ENCODE measurements around the gene STOX1.
"Not testable (repeated sequence)": the region's sequence is repeated elsewhere in the genome, so short reads cannot be mapped to it uniquely, and the experiment has no call there.

Gene STOX1

DNA sequence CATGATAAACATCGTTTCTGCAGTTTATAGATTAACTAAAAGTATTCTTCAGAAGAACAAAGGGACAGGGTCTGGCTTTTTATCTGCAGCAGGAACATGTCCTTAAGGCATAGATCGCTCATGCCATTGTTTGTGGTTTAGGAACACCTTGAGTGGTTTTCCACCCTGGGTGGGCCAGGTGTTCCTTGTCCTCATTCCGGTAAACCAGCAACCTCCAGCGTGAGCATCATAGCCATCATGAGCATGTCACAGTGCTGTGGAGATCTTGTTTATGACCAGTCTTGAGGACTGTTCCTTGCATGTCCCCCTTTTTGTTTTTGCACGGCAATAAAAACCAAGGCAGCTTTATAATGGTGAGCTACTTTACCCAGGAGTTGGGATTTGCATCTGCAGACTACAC is 33.9 kb downstream of the STOX1 start:
- Histone ChIP-seq H3K4me1 (ENCODE audit: control insufficient read depth in 1 of 2, insufficient read depth in 1 of 2, low read depth in 1 of 2, low read length in 1 of 2) (no peaks in the 10 kb centered on the region), H3K36me3 (no peaks in the 10 kb centered on the region), H3K4me3 (ENCODE audit: low read depth in 1 of 2, low read length in 1 of 2) (no peak overlapping the region), H3K27me3 (no peaks in the 10 kb centered on the region), H3K9me3 (peaks cover 6% of the 10 kb centered on the region), H3K27ac (no peak overlapping the region)
- TF ChIP-seq, protein P1, sequence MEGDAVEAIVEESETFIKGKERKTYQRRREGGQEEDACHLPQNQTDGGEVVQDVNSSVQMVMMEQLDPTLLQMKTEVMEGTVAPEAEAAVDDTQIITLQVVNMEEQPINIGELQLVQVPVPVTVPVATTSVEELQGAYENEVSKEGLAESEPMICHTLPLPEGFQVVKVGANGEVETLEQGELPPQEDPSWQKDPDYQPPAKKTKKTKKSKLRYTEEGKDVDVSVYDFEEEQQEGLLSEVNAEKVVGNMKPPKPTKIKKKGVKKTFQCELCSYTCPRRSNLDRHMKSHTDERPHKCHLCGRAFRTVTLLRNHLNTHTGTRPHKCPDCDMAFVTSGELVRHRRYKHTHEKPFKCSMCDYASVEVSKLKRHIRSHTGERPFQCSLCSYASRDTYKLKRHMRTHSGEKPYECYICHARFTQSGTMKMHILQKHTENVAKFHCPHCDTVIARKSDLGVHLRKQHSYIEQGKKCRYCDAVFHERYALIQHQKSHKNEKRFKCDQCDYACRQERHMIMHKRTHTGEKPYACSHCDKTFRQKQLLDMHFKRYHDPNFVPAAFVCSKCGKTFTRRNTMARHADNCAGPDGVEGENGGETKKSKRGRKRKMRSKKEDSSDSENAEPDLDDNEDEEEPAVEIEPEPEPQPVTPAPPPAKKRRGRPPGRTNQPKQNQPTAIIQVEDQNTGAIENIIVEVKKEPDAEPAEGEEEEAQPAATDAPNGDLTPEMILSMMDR (IDR thresholded peaks at IDR 0.05), result no peak

DNA sequence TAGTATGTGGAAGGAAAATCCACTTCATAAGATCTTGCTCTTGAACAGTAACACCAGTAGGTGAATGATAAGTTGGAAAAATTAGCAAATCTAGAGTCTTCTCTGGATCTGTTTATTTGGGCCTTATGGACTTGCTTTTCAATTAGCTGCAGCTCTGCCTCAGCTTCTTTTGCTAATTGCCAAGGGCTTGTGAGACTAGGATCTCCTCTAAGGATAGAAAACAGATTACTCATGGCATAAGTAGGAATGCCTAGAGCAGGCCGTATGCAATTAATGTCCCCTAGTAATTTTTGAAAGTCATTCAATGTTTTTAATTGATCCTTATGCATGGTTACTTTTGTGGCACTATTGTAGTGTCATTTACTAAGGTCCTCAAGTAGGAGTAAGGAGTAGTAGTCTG is 37.3 kb downstream of the STOX1 start:
- H3K4me3 ChIP-seq (ENCODE audit: low read depth in 1 of 2, low read length in 1 of 2), result no peak overlapping the region
- H3K9me3 ChIP-seq, result peaks cover 6% of the 10 kb centered on the region
- H3K4me1 ChIP-seq (ENCODE audit: control insufficient read depth in 1 of 2, insufficient read depth in 1 of 2, low read depth in 1 of 2, low read length in 1 of 2), result no peaks in the 10 kb centered on the region
- TF ChIP-seq, protein P1 (IDR thresholded peaks at IDR 0.05), result no peak
- H3K27me3 ChIP-seq, result no peaks in the 10 kb centered on the region
- H3K36me3 ChIP-seq, result no peaks in the 10 kb centered on the region
- no peak overlapping the region for H3K27ac ChIP-seq

DNA sequence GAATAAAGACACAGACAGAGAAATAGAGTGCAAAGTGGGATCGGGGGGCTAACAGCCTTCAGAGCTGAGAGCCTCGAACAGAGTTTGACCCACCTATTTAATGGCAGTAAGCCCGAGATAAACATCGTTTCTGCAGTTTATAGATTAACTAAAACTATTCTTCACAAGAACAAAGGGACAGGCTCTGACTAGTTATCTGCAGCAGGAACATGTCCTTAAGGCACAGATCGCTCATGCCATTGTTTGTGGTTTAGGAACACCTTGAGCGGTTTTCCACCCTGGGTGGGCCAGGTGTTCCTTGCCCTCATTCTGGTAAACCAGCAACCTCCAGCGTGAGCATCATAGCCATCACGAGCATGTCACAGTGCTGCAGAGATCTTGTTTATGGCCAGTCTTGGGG is 40.8 kb downstream of the STOX1 start:
- not testable (repeated sequence) for H3K27ac ChIP-seq; H3K36me3 ChIP-seq; H3K27me3 ChIP-seq; H3K4me1 ChIP-seq (ENCODE audit: control insufficient read depth in 1 of 2, insufficient read depth in 1 of 2, low read depth in 1 of 2, low read length in 1 of 2); H3K9me3 ChIP-seq; H3K4me3 ChIP-seq (ENCODE audit: low read depth in 1 of 2, low read length in 1 of 2)

DNA sequence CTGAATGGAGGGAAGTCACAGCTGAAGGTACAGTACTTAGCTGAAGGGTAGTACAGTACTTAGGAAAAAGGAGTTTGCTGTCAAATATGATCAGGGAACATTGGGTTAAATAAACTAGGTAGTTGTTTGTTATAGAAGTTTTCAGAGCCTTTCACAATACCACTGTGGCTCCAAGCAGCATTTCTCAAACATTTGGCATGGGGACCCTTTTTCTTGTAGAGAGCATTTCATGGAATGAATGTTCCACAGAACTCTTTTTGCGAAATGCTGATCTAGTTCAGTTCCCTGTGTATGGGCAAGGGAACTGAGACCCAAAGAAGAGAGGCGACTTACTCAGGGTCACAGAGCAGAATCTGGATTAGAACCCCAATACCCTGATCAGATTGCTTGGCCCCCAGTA is 42.3 kb downstream of the STOX1 start:
- no peaks in the 10 kb centered on the region for H3K4me1 ChIP-seq (ENCODE audit: control insufficient read depth in 1 of 2, insufficient read depth in 1 of 2, low read depth in 1 of 2, low read length in 1 of 2)
- no peak overlapping the region for H3K4me3 ChIP-seq (ENCODE audit: low read depth in 1 of 2, low read length in 1 of 2)
- H3K36me3 ChIP-seq, result no peaks in the 10 kb centered on the region
- no peaks in the 10 kb centered on the region for H3K27me3 ChIP-seq
- no peak overlapping the region for H3K27ac ChIP-seq
- TF ChIP-seq, protein P1 (IDR thresholded peaks at IDR 0.05), result no peak
- no peaks in the 10 kb centered on the region for H3K9me3 ChIP-seq

DNA sequence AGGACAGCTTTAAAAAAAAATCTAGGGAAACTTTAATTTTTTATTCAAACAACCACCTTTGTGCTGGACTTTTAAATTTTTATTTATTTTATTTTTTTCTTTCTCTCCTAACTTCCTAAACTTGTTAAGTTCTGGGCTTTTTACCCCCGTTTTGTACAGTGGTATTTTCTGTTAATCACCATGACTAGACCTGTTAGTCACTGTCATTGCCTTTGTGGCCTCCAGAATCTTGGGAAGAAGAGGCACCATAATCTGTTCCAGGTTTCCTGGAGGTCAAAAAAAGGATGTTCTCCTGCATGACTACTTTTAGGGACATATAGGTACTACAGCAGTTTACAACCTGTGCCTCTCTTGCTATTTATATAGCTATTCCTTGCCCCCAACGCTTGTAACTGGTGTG is 42.7 kb downstream of the STOX1 start:
- H3K9me3 ChIP-seq, result no peaks in the 10 kb centered on the region
- H3K36me3 ChIP-seq, result no peaks in the 10 kb centered on the region
- H3K27ac ChIP-seq, result no peak overlapping the region
- H3K4me1 ChIP-seq (ENCODE audit: control insufficient read depth in 1 of 2, insufficient read depth in 1 of 2, low read depth in 1 of 2, low read length in 1 of 2), result no peaks in the 10 kb centered on the region
- TF ChIP-seq, protein P1 (IDR thresholded peaks at IDR 0.05), result no peak
- H3K4me3 ChIP-seq (ENCODE audit: low read depth in 1 of 2, low read length in 1 of 2), result no peak overlapping the region
- H3K27me3 ChIP-seq, result no peaks in the 10 kb centered on the region

DNA sequence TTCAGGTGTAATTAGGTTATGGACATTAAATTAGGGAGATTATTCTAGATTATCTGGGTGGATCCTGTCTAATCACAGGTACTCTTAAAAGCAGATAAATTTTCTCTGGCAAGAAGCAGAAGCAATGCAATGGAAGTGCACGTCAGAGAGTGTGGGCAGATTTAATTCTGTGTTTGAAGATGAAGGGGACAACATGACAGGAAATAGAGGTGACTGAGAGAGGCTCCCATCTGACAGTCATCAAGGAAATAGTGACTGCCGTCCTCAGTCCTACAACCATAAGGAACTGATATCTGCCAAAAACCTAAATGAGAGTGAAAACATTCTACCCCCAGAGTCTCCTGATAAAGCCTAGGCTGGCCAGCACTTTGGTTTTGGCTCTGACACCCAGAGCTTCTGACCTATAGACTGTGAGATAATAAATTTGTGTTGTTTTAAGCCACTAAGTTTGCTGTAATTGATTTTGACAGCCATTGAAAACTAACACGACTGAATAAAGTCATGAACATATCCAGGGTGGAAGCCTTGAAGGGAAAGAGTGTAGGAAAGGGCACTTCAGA is 43.3 kb downstream of the STOX1 start:
- H3K27ac ChIP-seq, result no peak overlapping the region
- H3K4me1 ChIP-seq (ENCODE audit: control insufficient read depth in 1 of 2, insufficient read depth in 1 of 2, low read depth in 1 of 2, low read length in 1 of 2), result no peaks in the 10 kb centered on the region
- H3K27me3 ChIP-seq, result no peaks in the 10 kb centered on the region
- TF ChIP-seq, protein P1 (IDR thresholded peaks at IDR 0.05), result no peak
- H3K36me3 ChIP-seq, result no peaks in the 10 kb centered on the region
- H3K4me3 ChIP-seq (ENCODE audit: low read depth in 1 of 2, low read length in 1 of 2), result no peak overlapping the region
- H3K9me3 ChIP-seq, result no peaks in the 10 kb centered on the region

Data from neutrophil (primary cell).